ENCODE data around the gene TAS1R3. TPM values are rescaled to one million over a fixed set of nuclear protein-coding genes. Genes with fewer than 3 reads are reported as not detected.

TAS1R3 gene
- total and polyA plus RNA-seq, 5 donors = 0.33 to 0.66 (median 0.41) TPM

GRCh38 chr1:1352786-1353388 lies 21.8 kb downstream of the TAS1R3 start:
- intact Hi-C loops (cut with DNase I) = no loop called here
- no peak overlapping the region for H3K27ac ChIP-seq (ENCODE audit: low read length)
- ATAC-seq (no peak), DNase-seq (peak in 2 of 3 donors; percentile 53 to 58)
- no peaks in the 10 kb centered on the region for H3K9me3 ChIP-seq (ENCODE audit: control insufficient read depth, low read length)
- no peak overlapping the region for H3K4me3 ChIP-seq (ENCODE audit: low read length)
- H3K4me1 ChIP-seq (ENCODE audit: control insufficient read depth, insufficient read depth, low read length) = peaks cover 2% of the 10 kb centered on the region
- 25% methylated on average over 5 of the region's 5 CpGs for WGBS
- no peaks in the 10 kb centered on the region for H3K27me3 ChIP-seq (ENCODE audit: control insufficient read depth, insufficient read depth)

- peak; percentile 21 to 71 (median 62) for DNase-seq
- Histone ChIP-seq H3K9me3 (ENCODE audit: control insufficient read depth, low read length) (no peaks in the 10 kb centered on the region), H3K27me3 (ENCODE audit: control insufficient read depth, insufficient read depth) (no peaks in the 10 kb centered on the region), H3K4me1 (ENCODE audit: control insufficient read depth, insufficient read depth, low read length) (peaks cover 2% of the 10 kb centered on the region), H3K27ac (ENCODE audit: low read length) (no peak overlapping the region), H3K4me3 (ENCODE audit: low read length) (no peak overlapping the region)
- 43% methylated on average over 28 of the region's 28 CpGs for WGBS
- ATAC-seq = no peak
- intact Hi-C loops (cut with DNase I) = no loop called here
Measured at GRCh38 chr1:1353389-1354151, 22.5 kb downstream of the TAS1R3 start.

- Histone ChIP-seq H3K9me3 (ENCODE audit: control insufficient read depth, low read length) (no peaks in the 10 kb centered on the region), H3K27ac (ENCODE audit: low read length) (no peak overlapping the region), H3K27me3 (ENCODE audit: control insufficient read depth, insufficient read depth) (no peaks in the 10 kb centered on the region), H3K4me3 (ENCODE audit: low read length) (no peak overlapping the region), H3K4me1 (ENCODE audit: control insufficient read depth, insufficient read depth, low read length) (peaks cover 2% of the 10 kb centered on the region)
- intact Hi-C loops (cut with DNase I) = no loop called here
- 39% methylated on average over 116 of the region's 116 CpGs for WGBS
- DNase-seq (peak; percentile 22 to 68 (median 66)), ATAC-seq (no peak)
Measured at GRCh38 chr1:1354271-1355247, 23.5 kb downstream of the TAS1R3 start.

GRCh38 chr1:1355416-1355815 lies 24.3 kb downstream of the TAS1R3 start:
- Histone ChIP-seq H3K27me3 (ENCODE audit: control insufficient read depth, insufficient read depth) (no peaks in the 10 kb centered on the region), H3K4me1 (ENCODE audit: control insufficient read depth, insufficient read depth, low read length) (peaks cover 2% of the 10 kb centered on the region), H3K4me3 (ENCODE audit: low read length) (no peak overlapping the region), H3K27ac (ENCODE audit: low read length) (no peak overlapping the region), H3K9me3 (ENCODE audit: control insufficient read depth, low read length) (no peaks in the 10 kb centered on the region)
- WGBS = 4% methylated on average over 52 of the region's 52 CpGs
- DNase-seq = peak; percentile 46 to 84 (median 84)
- intact Hi-C loops (cut with DNase I) = no loop called here
- no peak for ATAC-seq

GRCh38 chr1:1356166-1356795 lies 25.2 kb downstream of the TAS1R3 start:
- Histone ChIP-seq H3K4me1 (ENCODE audit: control insufficient read depth, insufficient read depth, low read length) (peaks cover 6% of the 10 kb centered on the region), H3K27ac (ENCODE audit: low read length) (no peak overlapping the region), H3K4me3 (ENCODE audit: low read length) (peak overlapping the region; percentile 45), H3K27me3 (ENCODE audit: control insufficient read depth, insufficient read depth) (no peaks in the 10 kb centered on the region), H3K9me3 (ENCODE audit: control insufficient read depth, low read length) (no peaks in the 10 kb centered on the region)
- no peak for ATAC-seq
- 44% methylated on average over 8 of the region's 8 CpGs for WGBS
- peak in 2 of 3 donors; percentile 39 to 66 for DNase-seq
- intact Hi-C loops (cut with DNase I) = no loop called here

- Histone ChIP-seq H3K4me1 (ENCODE audit: control insufficient read depth, insufficient read depth, low read length) (peaks cover 6% of the 10 kb centered on the region), H3K9me3 (ENCODE audit: control insufficient read depth, low read length) (no peaks in the 10 kb centered on the region), H3K27me3 (ENCODE audit: control insufficient read depth, insufficient read depth) (no peaks in the 10 kb centered on the region), H3K27ac (ENCODE audit: low read length) (no peak overlapping the region), H3K4me3 (ENCODE audit: low read length) (peak overlapping the region; percentile 45)
- ATAC-seq (no peak), DNase-seq (peak; percentile 47 to 74 (median 71))
- 33% methylated on average over 26 of the region's 26 CpGs for WGBS
- intact Hi-C loops (cut with DNase I) = no loop called here
Measured at GRCh38 chr1:1356796-1357401, 25.8 kb downstream of the TAS1R3 start.

- H3K27ac ChIP-seq (ENCODE audit: low read length) = peak overlapping the region; percentile 60
Measured at GRCh38 chr1:1357871-1358432, 26.9 kb downstream of the TAS1R3 start.

GRCh38 chr1:1358433-1359271 lies 27.6 kb downstream of the TAS1R3 start, which contains the start of gene MXRA8:
Gene MXRA8 (minus strand): TSS chr1:1358555. CDS start chr1:1358504, 51 bp downstream.
- peaks cover 6% of the 10 kb centered on the region for H3K4me1 ChIP-seq (ENCODE audit: control insufficient read depth, insufficient read depth, low read length)
- DNase-seq (peak; percentile 88 to 95 (median 94)), ATAC-seq (peak; percentile 69 to 83)
- peak within 1 kb of the TSS; percentile 64 for H3K27ac ChIP-seq (ENCODE audit: low read length)
- H3K27me3 ChIP-seq (ENCODE audit: control insufficient read depth, insufficient read depth) = no peaks in the 10 kb centered on the region
- intact Hi-C loops (cut with DNase I) = no loop called here
- H3K4me3 ChIP-seq (ENCODE audit: low read length) = peak within 1 kb of the TSS; percentile 45
- 28% methylated on average over 29 of the region's 29 CpGs for WGBS
- H3K9me3 ChIP-seq (ENCODE audit: control insufficient read depth, low read length) = no peaks in the 10 kb centered on the region

More at GRCh38 chr1:1357871-1358432, 26.9 kb downstream of the TAS1R3 start:
- 12% methylated on average over 18 of the region's 18 CpGs for WGBS
- intact Hi-C loops (cut with DNase I) = no loop called here
- no peaks in the 10 kb centered on the region for H3K27me3 ChIP-seq (ENCODE audit: control insufficient read depth, insufficient read depth)
- peaks cover 6% of the 10 kb centered on the region for H3K4me1 ChIP-seq (ENCODE audit: control insufficient read depth, insufficient read depth, low read length)
- no peaks in the 10 kb centered on the region for H3K9me3 ChIP-seq (ENCODE audit: control insufficient read depth, low read length)
- peak in 1 of 3 donors; percentile 68 for DNase-seq
- peak overlapping the region; percentile 45 for H3K4me3 ChIP-seq (ENCODE audit: low read length)
- ATAC-seq = peak in 1 of 2 donors; percentile 0

- WGBS = 63% methylated on average over 6 of the region's 6 CpGs
- ATAC-seq (no peak), DNase-seq (peak; percentile 30 to 77 (median 73))
- no peaks in the 10 kb centered on the region for H3K9me3 ChIP-seq (ENCODE audit: control insufficient read depth, low read length)
- intact Hi-C loops (cut with DNase I) = no loop called here
- H3K27me3 ChIP-seq (ENCODE audit: control insufficient read depth, insufficient read depth) = no peaks in the 10 kb centered on the region
- H3K4me3 ChIP-seq (ENCODE audit: low read length) = no peak overlapping the region
- peaks cover 6% of the 10 kb centered on the region for H3K4me1 ChIP-seq (ENCODE audit: control insufficient read depth, insufficient read depth, low read length)
- peak overlapping the region; percentile 64 for H3K27ac ChIP-seq (ENCODE audit: low read length)
Measured at GRCh38 chr1:1359308-1359663, 28.2 kb downstream of the TAS1R3 start.

Measured in right cardiac atrium (tissue), 5 donors.